IPS-15b (cell line): Measurements from ENCODE around the gene RAB4A.
"Not testable (repeated sequence)": the region's sequence is repeated elsewhere in the genome, so short reads cannot be mapped to it uniquely, and the experiment has no call there.

Experiments
- H3K27me3 ChIP-seq: one replicate; pipeline ENCODE4 v1.6.1; 2013; ENCODE audit warnings: low read length; ENCODE audit not compliant: control insufficient read depth, insufficient read depth
- H3K36me3 ChIP-seq: one replicate; pipeline ENCODE4 v1.6.1; 2013; ENCODE audit warnings: low read length; ENCODE audit not compliant: control insufficient read depth, insufficient read depth
- H3K4me1 ChIP-seq: one replicate; pipeline ENCODE4 v1.6.1; 2013; ENCODE audit warnings: mild to moderate bottlenecking, low read length; ENCODE audit not compliant: control insufficient read depth, insufficient read depth
- H3K4me3 ChIP-seq: one replicate; pipeline ENCODE4 v1.5.1; 2013; ENCODE audit warnings: low read depth, low read length
- H3K9ac ChIP-seq: one replicate; pipeline ENCODE4 v1.6.1; 2013; ENCODE audit warnings: low read depth, mild to moderate bottlenecking, low read length
- H3K9me3 ChIP-seq: one replicate; pipeline ENCODE4 v1.6.1; 2013; ENCODE audit warnings: mild to moderate bottlenecking, low read length; ENCODE audit not compliant: control insufficient read depth, insufficient read depth

Gene RAB4A

GRCh38 chr1:229291686-229292085 lies 20.8 kb downstream of the RAB4A start:
- H3K9ac ChIP-seq, H3K36me3 ChIP-seq, H3K9me3 ChIP-seq, H3K27me3 ChIP-seq, H3K4me1 ChIP-seq, H3K4me3 ChIP-seq: not testable (repeated sequence)

DNA sequence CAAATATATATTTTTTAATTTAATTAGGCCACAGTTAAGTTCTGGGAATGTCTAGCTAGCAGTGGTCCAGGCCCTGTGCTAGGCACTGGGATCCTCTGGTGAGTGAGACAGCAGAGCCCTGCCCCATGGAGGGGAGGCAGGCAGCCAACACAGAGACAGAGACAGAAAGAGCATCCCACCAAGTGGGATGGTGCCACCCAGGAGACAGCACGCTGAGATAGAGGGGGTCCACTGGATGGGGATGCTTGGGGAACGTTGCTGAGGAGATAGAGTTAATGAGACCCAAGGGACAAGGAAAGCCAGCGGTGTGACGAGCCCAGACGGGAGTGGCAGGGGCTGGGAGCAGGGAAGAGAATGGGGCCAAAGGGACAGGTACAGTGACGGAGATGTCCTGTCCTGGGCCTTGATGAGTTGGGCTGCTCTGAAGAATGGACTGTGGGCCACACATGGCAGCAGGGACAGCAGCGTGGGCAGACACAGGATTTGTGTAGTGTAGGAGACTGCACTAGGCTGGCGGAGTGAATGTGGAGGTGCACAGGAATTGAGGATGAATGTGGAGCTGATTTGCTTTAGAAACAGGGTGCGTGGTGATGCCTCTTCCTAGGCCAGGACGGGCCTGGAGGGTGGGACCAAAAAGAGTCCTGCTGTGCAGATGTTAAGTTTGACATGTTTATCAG lies 22.8 kb downstream of the RAB4A start:
- Histone ChIP-seq H3K9me3 (no peaks in the 10 kb centered on the region), H3K4me3 (no peak overlapping the region), H3K27me3 (no peaks in the 10 kb centered on the region), H3K36me3 (peaks cover 2% of the 10 kb centered on the region), H3K9ac (no peak overlapping the region), H3K4me1 (no peaks in the 10 kb centered on the region)

GRCh38 chr1:229295745-229296144 lies 24.8 kb downstream of the RAB4A start:
- Histone ChIP-seq H3K9ac (no peak overlapping the region), H3K4me1 (no peaks in the 10 kb centered on the region), H3K4me3 (no peak overlapping the region), H3K36me3 (peaks cover 5% of the 10 kb centered on the region), H3K27me3 (no peaks in the 10 kb centered on the region), H3K9me3 (no peaks in the 10 kb centered on the region)

- Histone ChIP-seq H3K4me3 (no peak overlapping the region), H3K36me3 (peaks cover 5% of the 10 kb centered on the region), H3K4me1 (no peaks in the 10 kb centered on the region), H3K9me3 (no peaks in the 10 kb centered on the region), H3K27me3 (no peaks in the 10 kb centered on the region), H3K9ac (no peak overlapping the region)
Measured at GRCh38 chr1:229296541-229296941, 25.6 kb downstream of the RAB4A start.

GRCh38 chr1:229297746-229298145 lies 26.8 kb downstream of the RAB4A start:
- Histone ChIP-seq H3K9me3 (no peaks in the 10 kb centered on the region), H3K36me3 (peaks cover 5% of the 10 kb centered on the region), H3K4me1 (no peaks in the 10 kb centered on the region), H3K4me3 (no peak overlapping the region), H3K27me3 (no peaks in the 10 kb centered on the region), H3K9ac (no peak overlapping the region)

- Histone ChIP-seq H3K9me3 (no peaks in the 10 kb centered on the region), H3K4me1 (no peaks in the 10 kb centered on the region), H3K4me3 (no peak overlapping the region), H3K9ac (no peak overlapping the region), H3K27me3 (no peaks in the 10 kb centered on the region), H3K36me3 (peaks cover 5% of the 10 kb centered on the region)
Measured at GRCh38 chr1:229298420-229298819, 27.5 kb downstream of the RAB4A start.

DNA sequence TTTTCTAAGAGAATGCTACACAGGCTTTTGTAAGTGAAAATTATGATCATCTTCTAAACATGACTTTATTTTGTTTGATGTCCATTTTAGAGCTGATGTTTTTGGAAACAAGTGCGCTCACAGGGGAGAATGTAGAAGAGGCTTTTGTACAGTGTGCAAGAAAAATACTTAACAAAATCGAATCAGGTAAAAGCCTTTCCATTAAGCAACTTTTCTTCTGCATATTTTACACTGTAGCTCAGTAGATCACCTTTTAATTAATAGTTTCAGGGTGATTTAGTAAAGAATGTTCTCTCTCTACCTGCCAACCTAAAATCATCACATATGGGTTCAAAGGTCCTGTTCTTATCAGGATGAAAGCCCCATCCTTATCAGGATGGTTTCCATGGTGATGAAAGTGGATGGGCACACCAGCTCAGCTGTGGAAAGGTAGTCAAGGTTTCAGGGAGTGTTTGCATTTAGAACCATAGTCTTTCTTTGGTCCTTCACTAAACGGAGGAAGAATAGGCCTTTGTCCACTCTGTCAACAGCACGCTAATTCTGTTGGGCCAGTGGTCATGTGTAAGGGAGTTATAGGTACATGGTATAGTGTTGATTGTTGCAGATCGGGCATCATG lies 28.1 kb downstream of the RAB4A start:
- no peaks in the 10 kb centered on the region for H3K9me3 ChIP-seq
- no peaks in the 10 kb centered on the region for H3K27me3 ChIP-seq
- H3K4me1 ChIP-seq = no peaks in the 10 kb centered on the region
- H3K4me3 ChIP-seq = no peak overlapping the region
- peaks cover 5% of the 10 kb centered on the region for H3K36me3 ChIP-seq
- no peak overlapping the region for H3K9ac ChIP-seq

- Histone ChIP-seq H3K9ac (no peak overlapping the region), H3K27me3 (no peaks in the 10 kb centered on the region), H3K4me1 (no peaks in the 10 kb centered on the region), H3K4me3 (no peak overlapping the region), H3K9me3 (no peaks in the 10 kb centered on the region), H3K36me3 (peaks cover 5% of the 10 kb centered on the region)
Measured at GRCh38 chr1:229300099-229300757, 29.3 kb downstream of the RAB4A start.

- Histone ChIP-seq H3K36me3 (peaks cover 5% of the 10 kb centered on the region), H3K27me3 (no peaks in the 10 kb centered on the region), H3K9ac (no peak overlapping the region), H3K4me3 (no peak overlapping the region), H3K4me1 (no peaks in the 10 kb centered on the region), H3K9me3 (no peaks in the 10 kb centered on the region)
Measured at GRCh38 chr1:229302740-229303139, 31.8 kb downstream of the RAB4A start.

GRCh38 chr1:229303855-229304254 lies 32.9 kb downstream of the RAB4A start:
- no peak overlapping the region for H3K9ac ChIP-seq
- H3K9me3 ChIP-seq = no peaks in the 10 kb centered on the region
- no peak overlapping the region for H3K4me3 ChIP-seq
- no peaks in the 10 kb centered on the region for H3K4me1 ChIP-seq
- H3K27me3 ChIP-seq = no peaks in the 10 kb centered on the region
- peaks cover 3% of the 10 kb centered on the region for H3K36me3 ChIP-seq

- no peaks in the 10 kb centered on the region for H3K36me3 ChIP-seq
- no peaks in the 10 kb centered on the region for H3K27me3 ChIP-seq
- H3K4me1 ChIP-seq = no peaks in the 10 kb centered on the region
- no peak overlapping the region for H3K9ac ChIP-seq
- no peaks in the 10 kb centered on the region for H3K9me3 ChIP-seq
- H3K4me3 ChIP-seq = no peak overlapping the region
Measured at GRCh38 chr1:229305392-229305791, 34.5 kb downstream of the RAB4A start.

GRCh38 chr1:229309074-229309473 lies 38.2 kb downstream of the RAB4A start:
- Histone ChIP-seq H3K9me3 (no peaks in the 10 kb centered on the region), H3K27me3 (no peaks in the 10 kb centered on the region), H3K4me1 (no peaks in the 10 kb centered on the region), H3K4me3 (no peak overlapping the region), H3K36me3 (no peaks in the 10 kb centered on the region), H3K9ac (no peak overlapping the region)
